SH-SY5Y (cell line): Measurements from ENCODE around the gene DNAH5.

Experiments
- GATA2 ChIP-seq: IDR thresholded peaks from 2 replicates; pipeline ENCODE4 v1.6.1; 2011; ENCODE audit warnings: mild to moderate bottlenecking, low read depth, low read length
- GATA3 ChIP-seq: IDR thresholded peaks from 2 replicates; pipeline ENCODE4 v1.6.1; 2011; ENCODE audit warnings: low read depth, mild to moderate bottlenecking, low read length, moderate library complexity

DNA sequence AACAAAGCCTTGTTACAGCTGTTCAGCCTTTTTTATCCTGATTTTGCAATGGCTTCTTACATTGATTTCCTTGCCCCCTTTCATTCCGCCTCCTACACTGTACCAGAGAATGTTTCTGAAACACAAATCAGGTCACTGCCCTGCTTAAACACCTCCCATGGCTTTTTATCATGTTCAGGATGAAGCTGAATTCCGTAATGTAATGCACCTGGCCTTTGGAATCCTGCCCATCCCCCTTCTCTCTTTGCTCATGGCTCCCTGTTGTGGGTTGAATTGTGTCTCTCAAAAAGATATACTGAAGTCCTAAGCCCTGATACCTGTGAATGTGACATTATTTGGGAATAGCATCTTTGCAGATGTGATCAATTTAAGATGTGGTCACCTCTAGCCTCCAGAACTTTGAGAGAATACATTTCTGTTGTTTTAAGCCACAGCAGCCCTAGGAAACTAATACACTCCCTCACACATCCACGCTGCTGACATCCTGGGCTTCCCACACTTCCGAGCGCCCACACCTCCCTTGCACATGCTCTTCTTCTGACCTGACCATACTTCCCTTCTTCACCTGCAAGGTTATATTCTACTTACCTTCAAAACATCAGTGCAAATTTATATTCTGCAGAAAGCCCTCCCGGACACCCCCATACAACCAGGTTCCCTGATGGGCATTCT lies 101.2 kb downstream of the DNAH5 start:
- TF ChIP-seq GATA2 (no peak), GATA3 (no peak)
